NCI-H774 (cell line): ENCODE data around the gene SLC35C1.
A peak's percentile ranks its signal among the peaks of the same experiment; 100 is the strongest.
"Not testable (repeated sequence)": the region's sequence is repeated elsewhere in the genome, so short reads cannot be mapped to it uniquely, and the experiment has no call there.

Experiments
- DNase-seq: peaks from one replicate; lab custom pipeline; 2025; lab: John Stamatoyannopoulos, UW

Gene SLC35C1

DNA sequence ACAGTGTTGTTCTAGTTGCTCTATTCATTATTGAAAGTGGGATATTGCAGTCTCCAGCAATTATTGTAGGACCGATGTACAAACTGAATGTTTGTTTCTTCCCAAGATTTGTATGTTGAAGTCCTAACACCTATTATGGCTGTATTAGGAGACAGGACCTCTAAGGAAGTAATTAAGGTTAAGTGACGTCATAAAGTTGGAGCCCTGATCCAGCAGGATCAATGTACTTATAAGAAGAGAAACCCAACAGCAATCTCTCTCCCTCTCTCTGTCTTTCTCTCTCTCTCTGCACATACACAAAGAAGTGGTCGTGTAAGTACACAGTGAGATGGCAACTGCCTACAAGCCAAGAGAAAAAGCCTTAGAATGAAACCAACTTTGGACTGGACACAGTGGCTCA is 16.1 kb upstream of the SLC35C1 start:
- no peak for DNase-seq

DNA sequence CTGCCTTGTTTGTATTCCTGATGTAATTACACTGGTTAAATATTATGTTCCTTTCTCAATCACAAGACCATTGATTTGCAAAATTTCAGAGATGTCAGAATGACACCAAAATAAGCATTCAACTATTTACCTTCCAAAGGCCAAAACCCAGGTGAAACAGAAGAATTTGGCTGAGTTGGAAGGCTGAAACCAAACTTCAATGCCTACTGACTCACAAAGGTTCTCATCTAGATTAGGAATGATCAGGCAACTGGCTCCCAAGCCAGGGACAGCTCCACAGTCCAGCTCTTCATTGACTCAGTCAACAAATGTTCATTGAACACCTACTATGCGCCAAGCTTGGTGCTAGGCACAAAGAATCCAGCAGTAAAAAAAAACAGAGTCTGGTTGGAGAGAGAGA is 13.4 kb upstream of the SLC35C1 start:
- DNase-seq = no peak

- DNase-seq = peak; percentile 63
These were observed 10.8 kb upstream of the SLC35C1 start for GRCh38 chr11:45794169-45794568.

GRCh38 chr11:45795379-45795778 is 9.6 kb upstream of the SLC35C1 start:
- DNase-seq = no peak

DNA sequence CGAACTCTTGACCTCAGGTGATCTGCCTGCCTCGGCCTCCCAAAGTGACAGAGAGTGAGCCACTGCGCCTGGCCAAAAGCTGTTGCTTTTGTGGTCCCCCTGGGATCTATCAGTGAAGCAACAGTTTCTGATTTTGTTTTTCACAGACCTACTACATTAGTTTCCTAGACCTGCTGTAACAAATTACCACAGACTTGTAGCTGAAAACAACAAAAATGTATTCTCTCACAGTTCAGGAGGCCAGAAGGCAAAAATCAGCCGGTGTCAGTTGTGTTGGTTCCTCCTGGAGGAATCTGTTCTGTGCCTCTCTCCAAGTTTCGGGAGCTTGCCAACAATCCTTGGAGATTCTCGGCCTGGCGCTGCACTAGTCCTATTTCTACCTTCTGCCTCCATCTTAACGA is 8.5 kb upstream of the SLC35C1 start:
- no peak for DNase-seq

- no peak for DNase-seq
These were observed 6.0 kb upstream of the SLC35C1 start for GRCh38 chr11:45798793-45799441.

DNA sequence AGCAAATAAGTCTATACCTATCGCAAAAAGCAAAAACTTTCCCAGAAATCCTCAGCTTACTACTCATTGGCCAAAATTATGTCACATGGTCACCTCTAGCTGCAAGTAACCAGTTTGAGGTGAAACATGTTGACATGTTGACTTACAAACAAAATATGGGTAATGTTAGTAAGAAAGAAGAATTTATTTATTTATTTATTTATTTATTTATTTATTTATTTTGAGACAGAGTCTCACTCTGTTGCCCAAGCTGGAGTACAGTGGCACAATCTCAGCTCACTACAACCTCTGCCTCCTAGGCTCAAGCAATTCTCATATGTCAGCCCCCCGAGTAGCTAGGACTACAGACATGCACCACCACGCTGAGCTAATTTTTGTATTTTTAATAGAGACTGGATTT is 5.4 kb upstream of the SLC35C1 start:
- no peak for DNase-seq

GRCh38 chr11:45800261-45800660 is 4.7 kb upstream of the SLC35C1 start:
- no peak for DNase-seq

DNA sequence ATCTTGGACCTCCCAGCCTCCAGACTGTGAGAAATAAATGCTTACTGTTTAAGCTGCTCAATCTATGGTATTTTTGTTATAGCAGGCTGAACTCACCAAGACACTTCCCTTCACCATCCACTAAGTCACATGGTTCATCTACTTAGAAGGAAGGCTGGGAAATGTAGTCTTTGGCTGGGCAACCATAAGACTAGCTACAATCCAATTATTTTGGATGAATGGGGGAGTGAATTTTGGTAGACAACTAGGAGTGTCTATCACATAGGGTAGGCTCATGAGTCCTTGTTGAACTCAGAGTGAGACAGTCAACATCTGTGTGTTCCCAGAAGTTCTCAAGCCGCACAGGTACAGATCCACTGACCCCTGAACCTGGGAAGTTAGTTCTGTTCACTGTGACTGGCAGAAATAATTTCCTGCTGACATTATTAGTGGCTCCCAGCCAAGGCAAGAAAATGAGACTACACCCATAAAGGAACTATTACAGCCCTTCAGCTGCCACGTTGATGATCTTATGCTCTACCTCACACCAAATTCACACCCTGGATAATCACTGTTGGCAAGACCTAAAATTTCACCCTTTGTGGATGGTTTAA is 3.1 kb upstream of the SLC35C1 start:
- DNase-seq = no peak

DNA sequence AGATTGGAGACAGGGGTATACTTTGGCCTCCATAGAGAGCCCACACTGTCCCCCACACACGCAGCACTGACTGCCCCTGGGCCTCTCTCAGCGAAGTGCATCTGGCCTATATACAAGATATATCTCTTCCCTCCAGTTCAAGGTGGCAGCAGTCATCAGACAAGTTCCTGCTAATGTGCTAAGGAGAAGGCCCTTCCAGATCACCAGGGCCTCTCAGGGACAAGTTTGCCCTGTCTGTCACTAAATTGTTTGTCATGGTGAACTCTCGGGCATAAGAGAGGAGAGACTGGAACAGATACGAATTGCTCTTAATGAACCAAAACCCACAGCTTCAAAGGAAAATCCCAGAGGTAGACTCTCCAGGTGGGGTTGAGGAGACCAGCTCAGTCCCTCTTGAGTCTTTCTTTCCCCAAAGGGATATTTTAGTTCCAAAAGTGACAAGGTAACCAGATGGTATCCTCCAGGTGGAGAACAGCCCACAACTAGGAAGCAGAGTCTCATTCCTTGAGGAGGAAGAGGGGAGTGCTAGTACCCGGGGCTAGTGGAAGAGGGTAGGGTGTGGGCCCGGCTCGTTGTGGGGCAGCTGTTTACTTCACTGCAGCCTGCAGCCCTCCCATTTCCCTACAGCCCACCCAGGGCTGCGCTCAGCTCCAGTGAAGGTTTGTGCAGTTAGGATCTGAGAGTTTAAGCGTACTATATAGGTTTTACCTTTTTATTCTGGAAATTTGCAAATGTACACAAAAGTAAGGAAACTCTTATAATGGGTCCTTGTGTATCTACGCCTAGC is 2.2 kb upstream of the SLC35C1 start:
- no peak for DNase-seq

DNA sequence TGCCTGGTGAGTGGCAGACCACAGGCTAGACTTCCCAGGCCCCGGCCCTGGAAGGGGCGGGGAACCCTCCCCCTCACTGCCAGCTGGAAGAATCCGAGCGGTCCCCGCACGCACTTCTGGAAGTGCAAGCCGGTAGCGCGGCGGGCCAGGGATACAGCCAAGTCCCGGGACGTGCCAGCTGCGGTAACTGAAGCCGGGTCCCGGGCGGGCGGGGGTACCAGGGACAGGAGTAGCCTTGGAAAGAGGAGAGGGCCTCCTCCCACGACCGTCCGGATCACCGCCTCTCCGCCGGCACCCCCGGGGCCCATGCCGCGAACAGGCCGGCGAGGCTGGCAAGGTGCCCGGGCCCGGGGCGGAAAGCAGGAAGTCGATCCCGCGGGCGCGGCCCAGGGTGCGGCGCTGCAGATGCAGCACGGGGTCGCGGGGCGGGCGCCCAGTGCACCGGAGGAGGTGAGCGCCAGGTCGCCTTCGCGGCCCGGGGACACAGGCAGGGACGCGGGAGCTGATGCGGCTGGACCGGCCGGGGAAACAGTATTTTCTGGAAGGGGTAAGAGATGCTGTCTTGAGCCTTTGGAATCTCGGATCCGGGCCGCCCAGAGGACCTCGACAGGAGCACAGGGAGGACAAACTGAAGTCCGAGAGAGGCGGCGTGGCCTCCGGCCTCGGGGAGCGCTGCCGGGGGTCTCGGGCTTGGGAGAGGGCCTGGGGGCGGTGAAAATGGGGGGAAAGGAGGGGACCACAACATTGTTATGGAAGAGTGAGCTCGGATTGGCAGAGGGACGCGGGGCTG is 783 bp upstream of the SLC35C1 start:
- peak; percentile 52 for DNase-seq

DNA sequence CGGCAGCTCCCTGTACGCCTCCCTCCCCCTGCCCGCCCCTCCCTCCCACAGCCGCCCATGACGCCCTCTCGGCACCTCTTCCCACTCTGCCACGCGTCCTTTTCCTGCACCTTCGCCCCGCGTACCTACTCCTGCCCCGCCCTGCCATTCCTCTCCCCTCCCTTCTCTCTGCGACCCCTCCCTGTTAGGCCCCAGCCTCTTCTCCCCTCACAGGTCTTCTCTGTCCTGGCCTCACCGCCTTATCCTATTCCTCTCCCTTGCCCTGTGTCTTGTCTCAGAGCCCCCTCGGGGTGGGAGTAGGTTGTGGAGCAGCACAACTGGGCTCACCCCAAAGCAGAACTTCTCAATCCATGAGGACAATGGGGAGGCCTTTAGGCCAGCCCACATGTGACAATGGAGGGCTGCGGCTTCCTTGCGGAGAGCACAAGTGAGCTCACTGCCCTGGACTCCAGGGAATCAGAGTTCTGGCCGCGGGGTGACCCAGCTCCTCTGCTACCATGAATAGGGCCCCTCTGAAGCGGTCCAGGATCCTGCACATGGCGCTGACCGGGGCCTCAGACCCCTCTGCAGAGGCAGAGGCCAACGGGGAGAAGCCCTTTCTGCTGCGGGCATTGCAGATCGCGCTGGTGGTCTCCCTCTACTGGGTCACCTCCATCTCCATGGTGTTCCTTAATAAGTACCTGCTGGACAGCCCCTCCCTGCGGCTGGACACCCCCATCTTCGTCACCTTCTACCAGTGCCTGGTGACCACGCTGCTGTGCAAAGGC is 539 bp downstream of the SLC35C1 start:
- peak; percentile 44 for DNase-seq

DNA sequence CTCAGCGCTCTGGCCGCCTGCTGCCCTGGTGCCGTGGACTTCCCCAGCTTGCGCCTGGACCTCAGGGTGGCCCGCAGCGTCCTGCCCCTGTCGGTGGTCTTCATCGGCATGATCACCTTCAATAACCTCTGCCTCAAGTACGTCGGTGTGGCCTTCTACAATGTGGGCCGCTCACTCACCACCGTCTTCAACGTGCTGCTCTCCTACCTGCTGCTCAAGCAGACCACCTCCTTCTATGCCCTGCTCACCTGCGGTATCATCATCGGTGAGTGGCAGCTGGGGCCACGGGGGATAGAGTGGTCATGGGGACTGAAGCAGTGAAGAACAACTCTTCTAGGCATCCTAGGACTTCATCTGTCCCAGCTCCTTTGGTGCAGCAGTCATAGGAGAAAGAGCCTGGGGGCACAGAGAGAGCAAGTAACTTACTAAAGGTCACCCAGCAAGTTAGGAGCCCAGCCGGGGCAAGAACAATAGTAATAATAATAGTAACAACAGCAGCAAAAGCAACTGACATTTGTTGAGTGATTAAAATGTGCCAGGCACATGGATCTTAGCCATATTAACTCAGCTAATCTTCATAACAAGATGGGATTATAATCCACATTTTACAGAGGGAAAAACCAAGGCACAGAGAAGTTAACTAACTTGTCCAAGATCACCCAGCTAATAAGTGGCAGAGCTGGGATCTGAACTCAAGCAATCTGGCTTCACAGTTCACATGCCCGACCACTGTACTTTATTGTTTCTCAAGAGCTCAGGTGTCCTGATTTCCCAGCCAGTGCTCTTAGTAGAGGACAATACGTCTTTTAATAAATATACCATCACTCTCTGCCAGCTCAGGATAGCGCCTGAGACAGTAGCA is 1.4 kb downstream of the SLC35C1 start:
- no peak for DNase-seq

GRCh38 chr11:45806937-45807791 is 2.2 kb downstream of the SLC35C1 start:
- DNase-seq = no peak

DNA sequence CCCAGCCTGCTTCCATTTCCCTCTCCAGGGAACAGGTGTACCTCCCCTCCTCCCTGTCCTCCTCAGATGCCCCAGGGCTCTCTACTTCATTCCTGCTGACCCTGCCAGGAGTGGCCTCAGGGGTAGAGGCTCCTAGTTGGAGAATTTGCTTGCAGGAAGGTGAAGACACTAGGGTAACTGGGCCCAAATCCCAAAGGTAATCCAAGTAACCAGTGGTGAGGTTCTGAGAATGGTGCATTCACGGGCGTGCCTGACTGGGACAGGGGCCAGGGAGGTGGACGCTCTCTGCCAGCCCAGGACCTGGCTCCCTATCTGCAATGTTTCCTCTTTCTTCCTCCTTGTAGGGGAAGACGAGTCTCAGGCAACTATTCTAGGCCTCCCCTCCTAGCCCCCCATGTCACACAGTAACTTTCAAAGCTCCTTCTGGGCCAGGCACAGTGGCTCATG is 2.9 kb downstream of the SLC35C1 start:
- DNase-seq = no peak

DNA sequence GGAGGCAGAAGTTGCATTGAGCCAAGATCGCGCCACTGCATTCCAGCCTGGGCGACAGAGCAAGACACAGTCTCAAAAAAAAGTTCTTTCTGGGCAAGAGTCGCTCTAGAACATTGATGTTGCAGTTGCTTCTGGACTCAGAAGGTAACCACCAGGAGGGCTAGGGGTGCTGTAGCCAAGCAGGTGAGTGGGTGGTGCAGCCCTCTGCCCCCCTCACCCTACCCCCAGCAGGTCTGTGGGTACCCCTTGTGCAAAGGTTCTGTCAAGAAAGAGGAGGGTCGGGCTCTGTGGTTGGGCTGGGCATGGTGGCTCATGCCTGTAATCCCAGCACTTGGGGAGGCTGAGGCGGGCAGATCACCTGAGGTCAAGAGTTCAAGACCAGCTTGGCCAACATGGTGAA is 3.5 kb downstream of the SLC35C1 start:
- DNase-seq = not testable (repeated sequence)

GRCh38 chr11:45809456-45810395 is 4.8 kb downstream of the SLC35C1 start:
- DNase-seq = no peak

DNA sequence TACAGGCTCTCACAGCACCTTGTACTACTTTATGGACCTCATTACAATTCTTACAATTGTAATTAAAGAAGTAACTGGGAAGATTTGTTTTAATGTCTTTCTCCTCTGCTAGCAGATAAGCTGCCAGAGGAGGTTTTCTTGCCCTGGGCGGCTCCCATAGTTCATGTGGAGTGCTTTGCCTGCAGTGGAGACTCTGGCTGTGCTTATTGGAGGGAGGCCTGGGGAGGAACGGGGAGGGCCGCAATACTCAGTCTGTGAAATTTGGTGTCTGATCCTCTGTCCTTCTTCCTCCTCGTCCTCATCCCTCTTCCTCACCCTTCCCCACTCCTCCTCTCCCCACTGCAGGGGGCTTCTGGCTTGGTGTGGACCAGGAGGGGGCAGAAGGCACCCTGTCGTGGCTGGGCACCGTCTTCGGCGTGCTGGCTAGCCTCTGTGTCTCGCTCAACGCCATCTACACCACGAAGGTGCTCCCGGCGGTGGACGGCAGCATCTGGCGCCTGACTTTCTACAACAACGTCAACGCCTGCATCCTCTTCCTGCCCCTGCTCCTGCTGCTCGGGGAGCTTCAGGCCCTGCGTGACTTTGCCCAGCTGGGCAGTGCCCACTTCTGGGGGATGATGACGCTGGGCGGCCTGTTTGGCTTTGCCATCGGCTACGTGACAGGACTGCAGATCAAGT is 5.6 kb downstream of the SLC35C1 start:
- DNase-seq = no peak
